ENCODE data around the gene RFT1. TPM values are rescaled to one million over a fixed set of nuclear protein-coding genes. Genes with fewer than 3 reads are reported as not detected.
A peak's percentile ranks its signal among the peaks of the same experiment; 100 is the strongest.

RFT1 gene
- total RNA-seq, 1 donor from 2014 or later, result 18.6 TPM

DNA sequence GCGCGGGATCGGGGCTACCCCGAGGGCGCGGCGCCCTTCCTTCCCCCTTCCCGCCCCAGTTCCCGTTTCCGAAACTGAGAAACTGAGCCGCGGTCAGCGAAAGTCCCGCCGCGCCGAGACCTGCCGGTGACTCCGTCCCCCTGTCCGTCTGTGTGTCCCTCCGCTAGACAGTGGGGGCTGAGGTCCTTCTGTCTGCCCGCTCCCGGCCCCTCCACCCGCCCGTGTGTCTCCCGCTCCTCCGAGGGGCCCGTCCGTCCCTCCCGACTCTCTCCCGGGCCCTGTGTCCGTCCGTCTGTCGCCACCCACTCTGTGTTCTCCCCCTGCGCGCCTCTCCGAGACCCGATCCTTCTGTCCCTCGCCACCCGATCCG, 31.2 kb upstream of the RFT1 start:
- H3K4me3 ChIP-seq (ENCODE audit: low read depth, low read length), result peak overlapping the region; percentile 63
- TF ChIP-seq, protein P1, sequence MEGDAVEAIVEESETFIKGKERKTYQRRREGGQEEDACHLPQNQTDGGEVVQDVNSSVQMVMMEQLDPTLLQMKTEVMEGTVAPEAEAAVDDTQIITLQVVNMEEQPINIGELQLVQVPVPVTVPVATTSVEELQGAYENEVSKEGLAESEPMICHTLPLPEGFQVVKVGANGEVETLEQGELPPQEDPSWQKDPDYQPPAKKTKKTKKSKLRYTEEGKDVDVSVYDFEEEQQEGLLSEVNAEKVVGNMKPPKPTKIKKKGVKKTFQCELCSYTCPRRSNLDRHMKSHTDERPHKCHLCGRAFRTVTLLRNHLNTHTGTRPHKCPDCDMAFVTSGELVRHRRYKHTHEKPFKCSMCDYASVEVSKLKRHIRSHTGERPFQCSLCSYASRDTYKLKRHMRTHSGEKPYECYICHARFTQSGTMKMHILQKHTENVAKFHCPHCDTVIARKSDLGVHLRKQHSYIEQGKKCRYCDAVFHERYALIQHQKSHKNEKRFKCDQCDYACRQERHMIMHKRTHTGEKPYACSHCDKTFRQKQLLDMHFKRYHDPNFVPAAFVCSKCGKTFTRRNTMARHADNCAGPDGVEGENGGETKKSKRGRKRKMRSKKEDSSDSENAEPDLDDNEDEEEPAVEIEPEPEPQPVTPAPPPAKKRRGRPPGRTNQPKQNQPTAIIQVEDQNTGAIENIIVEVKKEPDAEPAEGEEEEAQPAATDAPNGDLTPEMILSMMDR (IDR thresholded peaks at IDR 0.05; ENCODE audit: insufficient read depth, low read length, poor library complexity, severe bottlenecking), result no peak
- DNase-seq (ENCODE audit: low read depth), result no peak
- no peaks in the 10 kb centered on the region for H3K36me3 ChIP-seq (ENCODE audit: control insufficient read depth, insufficient read depth, low read length)
- H3K27me3 ChIP-seq (ENCODE audit: control insufficient read depth, insufficient read depth, low read length), result peaks cover 4% of the 10 kb centered on the region

DNA sequence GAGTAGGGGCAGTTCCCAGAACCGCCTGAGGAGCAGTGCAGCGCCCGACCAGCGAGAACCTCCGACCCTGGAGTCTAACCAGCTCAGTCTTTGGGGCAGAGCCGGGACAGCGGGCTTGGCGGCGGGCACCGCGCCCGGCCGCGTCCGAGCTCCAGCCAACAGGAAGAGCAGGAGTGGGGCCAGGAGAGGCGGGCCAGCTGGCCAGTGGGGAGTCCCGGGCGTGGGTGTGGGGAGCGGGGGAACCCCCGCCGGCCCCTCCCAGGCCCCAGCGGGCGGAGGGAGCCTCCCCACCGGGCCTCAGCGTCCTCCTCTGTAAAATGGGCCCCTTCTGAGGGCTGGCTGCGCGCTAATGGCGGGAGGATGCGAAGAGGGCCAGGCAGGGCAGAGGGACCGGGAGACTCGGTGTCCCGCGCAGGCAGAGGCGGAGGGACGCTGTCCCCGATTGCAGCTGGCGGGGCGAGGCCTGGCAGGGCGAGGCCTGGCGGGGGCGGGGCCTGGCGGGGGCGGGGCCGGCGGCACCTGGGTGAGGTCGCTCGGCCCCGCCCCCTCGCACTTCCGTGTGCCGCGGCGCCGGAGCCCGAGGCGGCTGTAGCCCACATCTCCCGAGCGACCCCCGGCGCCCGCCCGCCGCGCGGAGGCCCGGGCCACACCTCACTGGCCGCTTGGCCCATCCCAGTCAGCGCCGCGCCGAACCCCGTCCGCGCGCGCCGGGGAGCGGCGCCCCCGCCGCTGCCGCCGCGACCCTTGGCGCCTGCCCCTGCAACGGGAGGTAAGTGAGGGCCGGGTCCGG, 30.6 kb upstream of the RFT1 start, which contains the start of gene PRKCD:
Gene PRKCD, plus strand, starts transcription at position 550 of the 790 bp plus-strand sequence. CDS start 17,214 bp downstream, outside the sequence.
- peak within 1 kb of the TSS; percentile 63 for H3K4me3 ChIP-seq (ENCODE audit: low read depth, low read length)
- DNase-seq (ENCODE audit: low read depth), result peak; percentile 43
- no peaks in the 10 kb centered on the region for H3K36me3 ChIP-seq (ENCODE audit: control insufficient read depth, insufficient read depth, low read length)
- TF ChIP-seq, protein P1 (IDR thresholded peaks at IDR 0.05; ENCODE audit: insufficient read depth, low read length, poor library complexity, severe bottlenecking), result peak; percentile 50
- peaks cover 4% of the 10 kb centered on the region for H3K27me3 ChIP-seq (ENCODE audit: control insufficient read depth, insufficient read depth, low read length)

DNA sequence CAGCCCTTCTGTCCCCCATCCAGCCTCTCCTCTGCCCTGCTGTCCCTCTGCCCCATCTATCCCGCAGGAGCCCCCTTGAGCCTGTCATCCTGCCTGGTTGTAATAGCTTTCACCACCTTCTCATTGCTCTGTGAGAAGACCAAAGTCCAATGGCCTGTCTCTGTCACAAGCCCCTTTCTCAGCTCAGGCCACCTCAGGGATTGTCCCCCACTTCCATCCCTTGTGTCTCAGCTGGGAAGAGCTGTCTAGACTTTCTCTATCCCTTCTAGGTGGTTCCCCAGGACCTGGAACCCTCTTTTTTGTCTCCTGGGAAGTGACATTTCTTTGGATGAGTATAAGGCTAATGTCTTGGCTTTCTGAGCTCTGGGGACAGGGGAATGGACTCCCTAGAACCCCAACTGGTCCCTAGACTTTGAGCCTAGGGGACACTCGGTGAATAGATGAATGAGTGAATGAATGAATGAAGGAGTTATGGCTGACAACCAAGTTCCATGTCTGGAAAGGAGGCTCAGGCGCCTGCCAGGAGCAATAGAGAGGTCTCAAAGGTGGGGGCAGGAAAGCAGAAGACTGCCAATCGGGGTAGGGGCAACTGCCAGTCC, 29.9 kb upstream of the RFT1 start:
- no peak for DNase-seq (ENCODE audit: low read depth)
- Histone ChIP-seq H3K27me3 (ENCODE audit: control insufficient read depth, insufficient read depth, low read length) (peaks cover 4% of the 10 kb centered on the region), H3K4me3 (ENCODE audit: low read depth, low read length) (peak overlapping the region; percentile 63), H3K36me3 (ENCODE audit: control insufficient read depth, insufficient read depth, low read length) (no peaks in the 10 kb centered on the region)
- TF ChIP-seq, protein P1 (IDR thresholded peaks at IDR 0.05; ENCODE audit: insufficient read depth, low read length, poor library complexity, severe bottlenecking), result no peak

DNA sequence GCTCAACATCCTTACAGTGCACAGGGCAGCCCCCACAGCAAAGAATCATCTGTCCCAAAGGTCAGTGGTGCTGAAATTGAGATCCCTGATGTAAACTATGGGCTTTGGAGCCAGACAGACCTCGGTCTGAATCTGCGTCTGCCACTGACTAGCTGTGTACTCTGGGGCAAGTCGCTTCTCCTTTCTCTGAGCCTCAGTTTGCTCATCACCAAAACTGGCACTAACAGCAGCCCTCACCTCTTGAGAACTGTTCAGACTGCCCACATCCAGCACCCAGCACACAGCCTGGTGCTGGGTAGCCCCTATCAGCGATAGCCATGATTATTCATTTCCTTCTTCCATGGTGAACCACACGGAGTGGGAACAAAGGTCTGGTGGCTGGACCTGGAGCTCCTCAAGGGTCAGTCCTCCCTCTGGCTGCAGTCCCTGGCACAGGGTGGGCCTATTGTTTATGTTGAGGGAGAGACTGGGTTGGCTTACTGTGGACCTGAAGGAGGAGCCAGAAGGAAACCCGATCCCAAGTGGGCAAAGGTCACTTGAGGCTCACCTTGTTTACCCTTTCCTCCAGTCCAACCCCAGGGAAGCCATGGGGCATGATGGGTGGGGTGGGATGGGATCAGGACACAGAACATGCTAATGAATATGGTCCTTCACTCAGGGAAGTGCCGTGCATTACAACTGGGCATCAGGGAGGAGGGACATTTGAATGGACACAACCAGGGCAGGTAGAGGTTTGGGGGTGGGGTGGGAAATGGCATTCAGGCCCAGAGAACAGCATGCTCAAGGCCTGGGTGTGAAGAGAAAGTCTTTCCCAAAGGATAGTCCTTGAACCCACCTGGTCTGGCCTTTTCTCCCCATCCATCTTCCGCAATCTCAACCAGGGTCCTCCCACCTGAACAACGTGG, 29.2 kb upstream of the RFT1 start:
- no peak overlapping the region for H3K4me3 ChIP-seq (ENCODE audit: low read depth, low read length)
- no peak for DNase-seq (ENCODE audit: low read depth)
- TF ChIP-seq, protein P1 (IDR thresholded peaks at IDR 0.05; ENCODE audit: insufficient read depth, low read length, poor library complexity, severe bottlenecking), result no peak
- peaks cover 4% of the 10 kb centered on the region for H3K27me3 ChIP-seq (ENCODE audit: control insufficient read depth, insufficient read depth, low read length)
- no peaks in the 10 kb centered on the region for H3K36me3 ChIP-seq (ENCODE audit: control insufficient read depth, insufficient read depth, low read length)

DNA sequence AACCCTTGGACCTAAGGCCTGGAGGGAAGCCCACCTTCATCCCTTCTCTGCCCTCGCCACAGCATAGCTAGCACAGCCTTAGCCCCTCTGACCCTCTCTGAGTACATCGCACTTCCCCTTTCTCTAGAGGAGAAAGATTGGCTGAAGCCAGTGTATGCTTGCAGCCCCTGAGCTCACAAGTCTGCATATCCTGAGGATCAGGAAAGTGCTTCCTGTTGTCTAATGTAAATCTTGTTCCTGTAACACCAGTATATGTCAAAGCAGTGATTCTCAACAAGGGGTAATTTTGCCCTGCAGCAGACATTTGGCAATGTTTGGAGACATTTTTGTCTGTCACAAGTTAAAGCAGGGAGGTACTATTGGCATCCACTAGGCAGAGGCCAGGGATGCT, 28.5 kb upstream of the RFT1 start:
- Histone ChIP-seq H3K36me3 (ENCODE audit: control insufficient read depth, insufficient read depth, low read length) (no peaks in the 10 kb centered on the region), H3K4me3 (ENCODE audit: low read depth, low read length) (no peak overlapping the region), H3K27me3 (ENCODE audit: control insufficient read depth, insufficient read depth, low read length) (peaks cover 4% of the 10 kb centered on the region)
- TF ChIP-seq, protein P1 (IDR thresholded peaks at IDR 0.05; ENCODE audit: insufficient read depth, low read length, poor library complexity, severe bottlenecking), result no peak
- no peak for DNase-seq (ENCODE audit: low read depth)
